ENCODE measurements around the gene CPED1.
A peak's percentile ranks its signal among the peaks of the same experiment; 100 is the strongest.

Gene CPED1

DNA sequence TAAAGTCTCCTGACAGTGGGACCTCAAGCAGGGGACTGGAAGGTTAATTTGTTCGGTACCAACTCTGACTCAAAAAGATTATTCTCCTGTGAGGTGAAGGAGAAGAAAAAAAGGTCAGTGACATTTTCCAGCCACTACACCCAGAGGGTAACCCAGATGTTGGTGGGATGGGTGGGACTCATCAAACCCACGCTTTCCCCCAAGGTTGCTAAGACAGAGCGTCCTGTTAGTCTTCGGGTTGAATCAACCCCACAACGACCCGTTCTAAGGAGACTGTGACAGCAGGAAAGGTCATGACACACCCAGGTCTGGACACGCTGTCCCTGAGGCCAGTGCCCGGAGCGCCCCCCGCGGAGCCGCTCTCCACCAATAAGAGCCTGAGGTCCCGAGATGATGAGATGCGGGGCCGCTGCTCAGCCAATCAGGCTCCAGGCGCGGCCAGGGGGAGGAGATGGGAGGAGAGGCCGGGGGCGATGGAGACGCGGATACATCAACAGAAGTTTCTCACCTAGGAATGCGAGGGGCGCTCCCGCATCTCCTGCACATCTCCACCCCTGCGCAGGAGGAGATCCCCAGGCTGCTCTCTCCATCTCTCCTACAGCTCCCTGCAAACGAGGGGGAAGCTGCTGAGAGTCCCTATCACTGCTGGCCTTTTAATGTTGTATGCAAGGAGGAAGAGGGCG is 340.1 kb downstream of the CPED1 start, which contains the start of gene WNT16:
TSS of gene WNT16 (plus strand) at position 493 of the 683 bp plus-strand sequence. CDS start 293 bp downstream, outside the sequence.
- peak; percentile 25 for DNase-seq

DNA sequence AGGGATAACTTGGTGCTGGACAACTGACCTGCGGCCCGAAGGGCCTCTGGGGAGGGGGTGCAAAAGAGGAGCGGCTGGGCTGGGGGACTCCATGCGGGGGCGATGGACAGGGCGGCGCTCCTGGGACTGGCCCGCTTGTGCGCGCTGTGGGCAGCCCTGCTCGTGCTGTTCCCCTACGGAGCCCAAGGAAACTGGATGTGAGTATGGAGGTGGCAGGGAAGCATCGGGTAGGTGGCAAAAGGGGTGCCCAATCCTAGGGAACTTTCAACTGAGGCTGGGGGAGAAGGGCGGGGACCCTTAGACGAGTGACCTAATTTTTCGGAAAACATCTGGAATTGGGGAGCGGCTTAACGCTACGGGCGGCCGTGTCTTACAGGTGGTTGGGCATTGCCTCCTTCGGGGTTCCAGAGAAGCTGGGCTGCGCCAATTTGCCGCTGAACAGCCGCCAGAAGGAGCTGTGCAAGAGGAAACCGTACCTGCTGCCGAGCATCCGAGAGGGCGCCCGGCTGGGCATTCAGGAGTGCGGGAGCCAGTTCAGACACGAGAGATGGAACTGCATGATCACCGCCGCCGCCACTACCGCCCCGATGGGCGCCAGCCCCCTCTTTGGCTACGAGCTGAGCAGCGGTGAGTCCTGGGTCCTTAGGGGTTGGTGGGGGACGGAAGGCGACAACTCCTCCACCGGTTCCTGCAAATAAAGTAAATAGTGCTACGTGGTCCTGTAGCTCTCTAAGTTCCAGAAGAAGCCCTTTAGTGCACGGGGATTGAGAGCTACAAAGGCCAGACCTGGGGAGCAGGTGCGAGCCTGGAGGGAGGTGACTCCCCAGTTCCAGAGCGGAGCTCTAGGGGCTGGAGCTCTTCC is 340.9 kb downstream of the CPED1 start:
- DNase-seq: peak; percentile 52

DNA sequence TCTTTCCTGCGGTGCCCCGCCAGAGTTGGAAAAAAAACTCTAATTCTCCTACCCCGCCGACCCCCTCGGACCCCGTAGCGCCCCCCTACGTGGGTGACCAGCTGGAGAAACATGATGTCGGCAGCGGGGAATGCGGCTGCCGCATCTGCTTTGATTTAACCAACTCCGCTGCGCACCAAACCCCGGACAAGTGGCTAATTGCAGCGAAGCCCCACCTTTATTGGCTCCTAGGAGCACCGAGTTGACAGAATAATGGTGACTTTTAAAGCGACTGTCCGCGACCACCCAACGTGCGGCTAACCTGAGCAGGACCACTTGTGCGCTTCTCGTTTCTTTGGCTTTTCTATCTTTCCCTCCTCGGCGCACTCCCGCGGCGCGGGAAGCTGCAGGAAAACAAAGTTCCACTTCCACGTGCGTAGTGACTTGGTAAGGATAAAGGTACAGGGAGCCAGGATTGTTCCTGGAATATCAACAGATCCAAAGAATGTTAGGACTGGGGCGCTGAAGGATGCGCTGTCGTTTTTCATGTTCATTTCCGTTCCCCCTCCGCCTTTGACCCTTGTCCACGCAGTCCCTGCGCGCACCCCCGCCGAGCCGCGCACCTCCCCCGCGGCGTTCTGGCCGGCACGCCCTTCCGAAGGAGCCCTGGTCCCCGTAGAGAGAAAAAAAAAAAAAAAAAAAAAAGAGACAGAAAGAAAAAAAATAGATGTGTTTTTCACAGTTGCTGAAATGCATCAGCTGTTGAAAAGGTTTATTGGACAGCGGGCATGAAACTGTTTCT is 341.7 kb downstream of the CPED1 start:
- DNase-seq: peak; percentile 64

DNA sequence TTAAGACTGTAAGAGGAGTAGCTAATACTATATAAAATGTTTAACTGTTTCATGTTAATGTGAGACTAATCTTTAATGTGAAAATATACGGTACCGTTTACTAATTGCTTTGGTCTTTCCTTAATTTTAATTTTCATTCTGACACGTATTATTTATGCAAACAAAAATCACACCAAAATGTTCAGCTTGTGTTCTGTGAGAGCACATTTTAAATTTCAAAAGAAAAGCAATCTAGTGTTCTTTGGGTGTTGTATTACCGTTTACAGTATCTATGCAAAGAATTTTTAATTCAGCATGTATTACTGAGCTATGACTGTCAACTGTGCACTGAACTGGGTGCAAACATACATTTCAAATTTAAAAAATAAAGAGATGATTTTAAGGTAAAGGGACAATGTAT is 342.5 kb downstream of the CPED1 start:
- no peak for DNase-seq

DNA sequence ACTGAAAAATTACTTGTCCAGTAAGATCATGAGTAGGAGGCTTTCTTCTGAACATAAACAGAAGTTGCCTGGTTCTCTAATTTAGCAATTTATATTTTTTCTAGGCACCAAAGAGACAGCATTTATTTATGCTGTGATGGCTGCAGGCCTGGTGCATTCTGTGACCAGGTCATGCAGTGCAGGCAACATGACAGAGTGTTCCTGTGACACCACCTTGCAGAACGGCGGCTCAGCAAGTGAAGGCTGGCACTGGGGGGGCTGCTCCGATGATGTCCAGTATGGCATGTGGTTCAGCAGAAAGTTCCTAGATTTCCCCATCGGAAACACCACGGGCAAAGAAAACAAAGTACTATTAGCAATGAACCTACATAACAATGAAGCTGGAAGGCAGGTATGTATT is 343.1 kb downstream of the CPED1 start:
- DNase-seq: no peak

DNA sequence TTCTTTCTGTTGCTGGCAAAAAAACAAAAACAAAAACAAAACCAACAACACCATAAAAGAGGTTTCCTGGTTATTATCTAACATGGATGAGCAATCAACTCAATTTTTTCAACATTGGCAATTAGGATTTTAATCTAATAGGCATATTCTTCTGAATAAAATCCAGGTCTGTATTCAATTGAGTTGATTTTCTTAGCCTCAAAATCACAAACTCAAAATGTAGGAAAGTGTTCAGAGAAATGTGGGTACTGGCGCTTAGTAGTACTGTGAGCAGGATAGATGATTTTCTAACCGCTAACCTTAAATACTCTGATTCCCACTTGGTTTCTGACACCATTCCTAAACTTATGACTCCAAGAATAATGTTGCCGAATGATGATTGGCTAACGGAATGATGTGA is 345.9 kb downstream of the CPED1 start:
- DNase-seq: no peak

DNA sequence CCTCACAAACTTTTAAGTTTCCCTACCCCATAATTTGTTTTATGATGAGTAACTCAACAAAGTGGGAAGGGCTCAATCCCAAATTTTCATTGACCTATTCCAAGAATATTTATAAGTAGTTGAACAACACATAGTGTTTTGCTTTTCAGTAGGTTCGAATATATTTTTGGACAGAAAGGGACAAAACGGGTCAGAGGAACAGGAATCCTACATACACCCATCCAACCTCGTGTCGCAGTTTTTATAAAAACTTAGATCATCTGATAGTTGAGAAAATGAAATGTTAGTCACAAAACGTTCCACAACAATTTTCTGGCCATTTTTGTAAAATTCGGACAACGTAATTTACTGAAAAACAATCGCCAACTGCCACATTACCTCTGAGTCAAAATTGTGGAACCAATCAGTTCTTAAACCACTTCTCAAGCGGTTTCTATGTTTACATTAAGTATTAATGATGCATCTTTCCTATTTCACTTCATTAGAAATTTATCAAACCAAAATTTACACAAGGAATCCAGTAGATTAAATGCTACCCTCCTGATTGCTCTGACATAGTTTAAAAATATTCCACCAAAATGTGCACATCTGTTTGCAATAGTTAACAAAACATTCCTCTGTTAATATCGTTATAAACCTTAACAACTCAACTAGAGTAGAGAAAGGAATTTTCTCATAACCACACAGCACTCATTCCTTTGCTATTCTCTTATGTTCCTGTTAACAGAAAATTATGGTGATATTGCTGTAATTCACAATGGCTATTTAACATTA is 346.6 kb downstream of the CPED1 start:
- no peak for DNase-seq

DNA sequence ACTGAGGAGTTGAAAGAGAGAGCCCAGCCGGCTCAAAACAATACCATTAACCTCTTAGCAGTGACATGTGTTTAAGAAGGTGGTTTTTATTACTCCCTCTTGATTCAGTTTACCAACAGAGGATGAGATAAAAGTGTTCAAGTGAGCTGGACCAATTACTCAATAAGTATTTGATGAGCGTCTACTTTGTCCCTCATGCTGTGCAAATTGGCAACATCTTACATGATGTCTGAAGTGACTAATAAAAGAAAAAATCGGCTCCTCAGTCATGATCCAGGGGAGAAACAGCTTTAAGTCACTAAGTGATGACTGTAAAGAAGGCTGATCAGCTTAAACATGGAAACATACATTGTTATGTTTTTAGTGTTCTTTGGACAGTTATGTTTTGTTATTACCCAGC is 348.1 kb downstream of the CPED1 start:
- no peak for DNase-seq

DNA sequence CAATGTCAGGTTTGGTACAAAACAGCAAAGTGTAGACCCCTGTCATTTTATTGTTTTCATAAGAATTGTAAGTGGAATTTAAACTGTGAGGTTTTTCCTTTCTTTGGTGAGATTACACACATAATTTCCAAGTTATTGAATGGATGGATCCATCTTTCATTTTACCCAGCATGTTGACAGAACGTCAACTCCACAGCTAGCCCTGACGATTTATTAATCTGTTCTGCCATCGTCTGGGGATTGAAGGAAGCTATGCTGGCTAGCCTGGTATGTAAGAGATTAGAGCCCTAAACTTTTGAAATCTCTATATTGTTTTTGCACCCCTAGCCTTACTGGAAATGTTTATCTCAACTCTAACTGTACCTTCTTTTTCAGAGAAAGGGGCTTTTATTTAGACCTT is 348.9 kb downstream of the CPED1 start:
- no peak for DNase-seq

DNA sequence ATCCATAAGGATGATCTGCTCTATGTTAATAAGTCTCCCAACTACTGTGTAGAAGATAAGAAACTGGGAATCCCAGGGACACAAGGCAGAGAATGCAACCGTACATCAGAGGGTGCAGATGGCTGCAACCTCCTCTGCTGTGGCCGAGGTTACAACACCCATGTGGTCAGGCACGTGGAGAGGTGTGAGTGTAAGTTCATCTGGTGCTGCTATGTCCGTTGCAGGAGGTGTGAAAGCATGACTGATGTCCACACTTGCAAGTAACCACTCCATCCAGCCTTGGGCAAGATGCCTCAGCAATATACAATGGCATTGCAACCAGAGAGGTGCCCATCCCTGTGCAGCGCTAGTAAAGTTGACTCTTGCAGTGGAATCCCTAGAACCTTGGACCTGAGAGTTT is 350.6 kb downstream of the CPED1 start:
- DNase-seq: no peak

DNA sequence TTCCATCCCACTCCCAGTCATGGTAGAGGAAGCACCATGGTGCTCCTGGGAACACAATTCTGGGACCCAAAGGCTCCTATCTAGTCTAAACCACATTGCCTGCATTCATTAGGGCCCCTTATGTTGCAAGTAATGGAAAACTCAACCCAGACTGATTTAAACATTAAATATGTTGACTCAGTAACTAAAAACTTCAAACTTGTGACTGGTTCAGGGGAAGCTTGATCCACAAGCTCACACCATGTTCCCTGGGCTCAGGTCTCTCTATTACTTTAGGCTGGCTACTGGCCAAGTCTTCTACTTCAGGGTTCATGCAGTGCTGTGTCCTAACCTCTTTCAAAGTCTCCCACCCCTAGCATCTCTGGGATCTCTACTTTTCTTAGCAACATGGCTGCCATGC is 353.4 kb downstream of the CPED1 start:
- no peak for DNase-seq

DNA sequence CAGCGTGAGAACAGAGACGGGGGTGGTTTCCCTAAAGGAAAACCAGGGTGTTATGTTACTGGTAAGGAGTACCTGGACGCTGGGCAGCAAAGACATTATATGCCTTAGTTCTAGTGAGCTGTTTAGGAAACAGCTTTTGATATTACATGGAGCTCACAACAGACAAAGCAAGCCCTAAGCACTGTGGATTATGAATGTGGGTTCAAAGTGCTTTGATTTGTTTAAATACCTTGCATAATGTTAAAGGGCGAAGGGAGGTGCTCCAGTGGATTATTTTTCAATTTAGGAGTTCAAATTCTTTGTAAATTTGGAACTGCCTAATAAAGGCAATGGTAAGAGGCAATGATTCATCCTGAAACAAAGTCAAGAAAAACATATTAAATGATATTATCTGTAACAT is 354.1 kb downstream of the CPED1 start:
- DNase-seq: no peak

DNA sequence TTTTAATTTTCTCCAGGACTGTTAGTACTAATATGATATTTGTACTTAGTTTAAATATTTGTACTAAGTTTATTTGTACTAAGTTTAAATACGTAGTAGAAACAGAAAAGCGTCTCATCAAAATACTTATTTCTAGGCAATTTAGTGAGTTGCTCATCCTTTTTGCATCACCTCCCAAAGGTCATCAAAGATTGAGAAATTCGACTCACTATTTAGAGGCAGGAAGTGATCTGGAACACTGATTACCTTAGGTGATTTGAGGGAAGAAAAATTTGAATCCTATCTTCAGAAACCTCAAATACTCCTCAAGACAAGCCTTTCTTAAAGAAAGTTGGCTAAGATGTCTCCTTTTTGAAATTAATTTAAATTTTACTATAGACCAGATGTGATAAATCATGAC is 354.8 kb downstream of the CPED1 start:
- DNase-seq: no peak

DNA sequence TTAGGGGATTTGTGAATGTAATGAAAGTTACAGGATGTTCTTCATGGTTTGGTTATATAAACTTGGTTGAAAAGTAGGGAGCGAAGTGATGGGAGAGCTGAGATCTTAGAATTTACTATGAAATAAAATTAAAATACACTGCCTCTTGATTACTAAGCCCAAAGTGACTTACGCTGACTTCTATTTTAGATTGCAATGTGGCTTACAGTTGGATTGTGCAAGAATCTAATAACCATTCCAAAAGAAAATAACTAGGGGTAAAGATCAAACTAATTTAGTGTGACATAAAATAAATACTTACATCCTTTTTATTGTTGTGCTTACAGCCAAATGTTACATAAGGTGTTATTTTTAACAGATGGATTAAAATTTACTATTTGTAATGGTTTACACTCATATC is 355.6 kb downstream of the CPED1 start:
- DNase-seq: no peak

DNA sequence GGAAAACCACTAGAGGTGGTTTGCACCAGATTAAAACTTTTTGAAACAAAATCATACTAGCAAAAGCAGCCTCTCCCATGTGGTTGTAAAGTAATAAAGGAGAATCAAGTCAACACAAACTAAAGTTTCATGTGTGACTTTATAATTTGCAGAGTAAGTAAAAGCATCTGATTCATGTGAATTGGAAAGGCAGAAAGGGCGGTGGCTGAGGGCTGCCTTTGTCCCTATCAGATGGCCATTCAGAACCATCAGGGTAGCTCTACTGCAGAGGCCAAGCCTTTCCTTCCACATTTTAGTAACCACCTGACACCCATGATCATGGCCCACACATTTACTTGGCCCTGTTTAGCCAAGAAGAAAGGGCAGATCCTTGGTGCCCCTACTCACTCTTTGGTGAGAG is 356.0 kb downstream of the CPED1 start:
- DNase-seq: no peak
